ENCODE measurements around the gene SPACA7.

SPACA7 gene

GRCh38 chr13:112449545-112449930 lies 73.4 kb downstream of the SPACA7 start:
- DNase-seq: no peak

GRCh38 chr13:112450118-112450903 lies 74.2 kb downstream of the SPACA7 start:
- DNase-seq: no peak

- no peak for DNase-seq
These were observed 74.7 kb downstream of the SPACA7 start for GRCh38 chr13:112450904-112451240.

- DNase-seq: no peak
These were observed 75.6 kb downstream of the SPACA7 start for GRCh38 chr13:112451512-112452379.

GRCh38 chr13:112452380-112453206 lies 76.4 kb downstream of the SPACA7 start:
- DNase-seq: no peak

- no peak for DNase-seq
These were observed 77.2 kb downstream of the SPACA7 start for GRCh38 chr13:112453207-112453829.

- DNase-seq: no peak
These were observed 77.9 kb downstream of the SPACA7 start for GRCh38 chr13:112453874-112454647.

GRCh38 chr13:112454648-112455334 lies 78.6 kb downstream of the SPACA7 start:
- DNase-seq: no peak

GRCh38 chr13:112455476-112456059 lies 79.4 kb downstream of the SPACA7 start:
- no peak for DNase-seq

- DNase-seq: no peak
These were observed 80.2 kb downstream of the SPACA7 start for GRCh38 chr13:112456138-112457056.

GRCh38 chr13:112457081-112457480 lies 80.9 kb downstream of the SPACA7 start:
- DNase-seq: no peak

- no peak for DNase-seq
These were observed 81.3 kb downstream of the SPACA7 start for GRCh38 chr13:112457485-112457884.

GRCh38 chr13:112462408-112462807 lies 86.3 kb downstream of the SPACA7 start:
- no peak for DNase-seq

- no peak for DNase-seq
These were observed 88.6 kb downstream of the SPACA7 start for GRCh38 chr13:112464720-112465119.

- no peak for DNase-seq
These were observed 89.3 kb downstream of the SPACA7 start for GRCh38 chr13:112465251-112466131.

GRCh38 chr13:112466132-112467058 lies 90.2 kb downstream of the SPACA7 start:
- DNase-seq: no peak

GRCh38 chr13:112467236-112467635 lies 91.1 kb downstream of the SPACA7 start:
- DNase-seq: no peak

- DNase-seq: no peak
These were observed 91.9 kb downstream of the SPACA7 start for GRCh38 chr13:112468069-112468468.
